ENCODE data around the gene SUPT7L. TPM values are rescaled to one million over a fixed set of nuclear protein-coding genes. Genes with fewer than 3 reads are reported as not detected.

Gene SUPT7L
- total RNA-seq, 1 experiment from 2014 or later, result 35.5 TPM

DNA sequence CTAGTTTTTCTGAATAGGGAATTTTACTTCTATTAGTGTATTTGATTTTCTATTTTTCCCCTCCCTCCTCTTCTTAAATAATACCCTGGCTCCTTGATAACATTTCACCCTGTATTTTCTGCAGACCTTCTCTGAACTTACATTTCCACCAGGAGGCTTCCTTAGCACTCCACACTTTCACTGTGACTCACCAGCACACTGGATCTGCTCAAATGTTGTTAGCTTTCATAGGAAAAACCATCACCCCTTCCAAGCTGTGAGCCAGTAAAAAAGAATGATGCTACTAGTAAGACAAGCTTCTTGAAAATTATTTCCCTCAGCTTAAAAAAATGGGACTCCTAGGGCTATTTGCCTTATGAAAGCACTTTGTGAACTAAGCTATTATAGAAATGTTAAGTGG, 16.1 kb downstream of the SUPT7L start:
- Mint-ChIP-seq H3K27ac (ENCODE audit: unreplicated experiment) (no peak overlapping the region), H3K4me1 (ENCODE audit: low read depth, unreplicated experiment) (peaks cover 2% of the 10 kb centered on the region), H3K4me3 (ENCODE audit: low read depth, unreplicated experiment) (no peak overlapping the region), H3K9me3 (ENCODE audit: low read depth, unreplicated experiment) (no peaks in the 10 kb centered on the region), H3K36me3 (ENCODE audit: insufficient read depth, unreplicated experiment) (peaks cover 52% of the 10 kb centered on the region), H3K27me3 (ENCODE audit: unreplicated experiment) (no peaks in the 10 kb centered on the region)
- DNase-seq, result no peak
- TF ChIP-seq, protein P1, sequence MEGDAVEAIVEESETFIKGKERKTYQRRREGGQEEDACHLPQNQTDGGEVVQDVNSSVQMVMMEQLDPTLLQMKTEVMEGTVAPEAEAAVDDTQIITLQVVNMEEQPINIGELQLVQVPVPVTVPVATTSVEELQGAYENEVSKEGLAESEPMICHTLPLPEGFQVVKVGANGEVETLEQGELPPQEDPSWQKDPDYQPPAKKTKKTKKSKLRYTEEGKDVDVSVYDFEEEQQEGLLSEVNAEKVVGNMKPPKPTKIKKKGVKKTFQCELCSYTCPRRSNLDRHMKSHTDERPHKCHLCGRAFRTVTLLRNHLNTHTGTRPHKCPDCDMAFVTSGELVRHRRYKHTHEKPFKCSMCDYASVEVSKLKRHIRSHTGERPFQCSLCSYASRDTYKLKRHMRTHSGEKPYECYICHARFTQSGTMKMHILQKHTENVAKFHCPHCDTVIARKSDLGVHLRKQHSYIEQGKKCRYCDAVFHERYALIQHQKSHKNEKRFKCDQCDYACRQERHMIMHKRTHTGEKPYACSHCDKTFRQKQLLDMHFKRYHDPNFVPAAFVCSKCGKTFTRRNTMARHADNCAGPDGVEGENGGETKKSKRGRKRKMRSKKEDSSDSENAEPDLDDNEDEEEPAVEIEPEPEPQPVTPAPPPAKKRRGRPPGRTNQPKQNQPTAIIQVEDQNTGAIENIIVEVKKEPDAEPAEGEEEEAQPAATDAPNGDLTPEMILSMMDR (IDR thresholded peaks at IDR 0.05; ENCODE audit: unreplicated experiment), result no peak
- BruUV-seq (replicated peaks), result no TSS peak
- CTCF ChIA-PET, result interaction anchor here (0.8 kb wide), 1 partner anchor 126 kb away, joined by 4 read pairs; no protein-coding TSS in a partner anchor
- intact Hi-C loops (cut with micrococcal nuclease; ENCODE audit: unreplicated experiment), result no loop called here

DNA sequence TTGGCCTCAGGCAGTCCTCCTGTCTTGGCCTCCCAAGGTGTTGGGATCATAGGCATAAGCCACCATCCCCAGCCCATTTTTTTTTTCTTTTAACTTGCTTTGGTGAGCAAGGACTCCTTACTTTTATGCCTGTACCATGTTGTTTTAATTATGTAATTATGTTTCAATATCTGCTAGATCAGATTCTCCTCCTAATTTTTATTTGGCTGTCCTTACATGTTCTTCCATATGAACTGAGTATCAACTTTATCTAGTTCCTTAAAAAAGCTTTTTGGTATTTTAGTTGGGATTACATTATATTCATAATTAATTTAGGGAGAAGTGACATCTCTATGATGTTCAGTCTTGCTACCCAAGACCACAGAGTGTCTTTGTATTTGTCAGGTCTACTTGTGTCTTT, 18.2 kb downstream of the SUPT7L start:
- no TSS peak for BruUV-seq (replicated peaks)
- peaks cover 41% of the 10 kb centered on the region for H3K36me3 Mint-ChIP-seq (ENCODE audit: insufficient read depth, unreplicated experiment)

DNA sequence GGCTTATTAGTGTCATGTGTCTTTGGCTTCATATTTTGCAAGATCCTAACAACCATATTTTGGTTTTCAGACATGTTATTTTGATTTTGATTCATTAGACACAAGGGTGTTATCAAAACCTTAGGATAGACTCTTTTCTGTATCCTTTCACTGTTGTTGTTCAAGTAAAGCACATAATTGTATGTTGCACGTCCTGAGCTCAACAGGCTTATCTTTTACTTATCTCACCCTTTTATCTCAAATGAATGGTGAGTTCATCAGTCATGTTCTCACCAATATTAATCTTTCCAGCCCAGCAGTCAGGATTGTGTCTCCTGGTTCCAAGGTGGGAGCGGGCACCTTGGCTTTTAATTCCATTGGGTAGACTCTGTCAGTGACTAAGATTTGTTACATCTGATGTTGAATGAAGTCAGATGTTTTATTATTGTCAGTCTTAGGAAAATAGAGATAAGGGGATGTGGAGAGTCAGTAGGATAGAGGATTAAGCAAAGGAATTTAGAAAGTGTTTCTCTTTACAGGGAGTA, 22.6 kb downstream of the SUPT7L start:
- CTCF ChIA-PET, result no interaction called here
- Mint-ChIP-seq H3K9me3 (ENCODE audit: low read depth, unreplicated experiment) (no peaks in the 10 kb centered on the region), H3K4me3 (ENCODE audit: low read depth, unreplicated experiment) (no peak overlapping the region), H3K36me3 (ENCODE audit: insufficient read depth, unreplicated experiment) (peaks cover 31% of the 10 kb centered on the region), H3K27ac (ENCODE audit: unreplicated experiment) (no peak overlapping the region), H3K27me3 (ENCODE audit: unreplicated experiment) (no peaks in the 10 kb centered on the region), H3K4me1 (ENCODE audit: low read depth, unreplicated experiment) (no peaks in the 10 kb centered on the region)
- TF ChIP-seq, protein P1 (IDR thresholded peaks at IDR 0.05; ENCODE audit: unreplicated experiment), result no peak
- DNase-seq, result no peak
- no TSS peak for BruUV-seq (replicated peaks)
- intact Hi-C loops (cut with micrococcal nuclease; ENCODE audit: unreplicated experiment), result no loop called here

More for the DNA sequence above, 18.2 kb downstream of the SUPT7L start:
- no peaks in the 10 kb centered on the region for H3K9me3 Mint-ChIP-seq (ENCODE audit: low read depth, unreplicated experiment)
- no peak for DNase-seq
- H3K4me1 Mint-ChIP-seq (ENCODE audit: low read depth, unreplicated experiment), result no peaks in the 10 kb centered on the region
- H3K27me3 Mint-ChIP-seq (ENCODE audit: unreplicated experiment), result no peaks in the 10 kb centered on the region
- TF ChIP-seq, protein P1 (IDR thresholded peaks at IDR 0.05; ENCODE audit: unreplicated experiment), result no peak
- intact Hi-C loops (cut with micrococcal nuclease; ENCODE audit: unreplicated experiment), result no loop called here
- no peak overlapping the region for H3K27ac Mint-ChIP-seq (ENCODE audit: unreplicated experiment)
- H3K4me3 Mint-ChIP-seq (ENCODE audit: low read depth, unreplicated experiment), result no peak overlapping the region
- CTCF ChIA-PET, result no interaction called here

DNA sequence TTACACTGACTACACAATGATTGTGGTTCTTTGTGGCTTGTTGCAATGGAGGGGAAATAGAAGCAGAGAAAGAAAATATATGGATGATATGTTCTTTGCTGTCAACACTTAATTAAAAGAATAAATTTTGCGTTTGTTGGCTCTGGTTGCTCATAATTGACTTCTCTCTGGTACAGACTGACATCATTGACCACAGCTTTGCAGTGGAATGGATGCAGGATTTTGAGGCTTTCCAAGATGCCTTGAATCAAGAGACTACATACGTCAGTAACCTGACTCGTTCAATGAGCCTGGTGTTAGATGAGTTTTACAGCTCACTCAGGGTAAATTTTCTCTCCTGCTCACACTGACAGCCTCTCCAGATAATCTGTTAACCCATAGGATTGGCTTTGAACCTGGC, 24.7 kb downstream of the SUPT7L start:
- Mint-ChIP-seq H3K27me3 (ENCODE audit: unreplicated experiment) (no peaks in the 10 kb centered on the region), H3K27ac (ENCODE audit: unreplicated experiment) (no peak overlapping the region), H3K36me3 (ENCODE audit: insufficient read depth, unreplicated experiment) (peaks cover 30% of the 10 kb centered on the region), H3K9me3 (ENCODE audit: low read depth, unreplicated experiment) (no peaks in the 10 kb centered on the region), H3K4me3 (ENCODE audit: low read depth, unreplicated experiment) (no peak overlapping the region), H3K4me1 (ENCODE audit: low read depth, unreplicated experiment) (no peaks in the 10 kb centered on the region)
- no peak for DNase-seq
- intact Hi-C loops (cut with micrococcal nuclease; ENCODE audit: unreplicated experiment), result no loop called here
- no TSS peak for BruUV-seq (replicated peaks)
- TF ChIP-seq, protein P1 (IDR thresholded peaks at IDR 0.05; ENCODE audit: unreplicated experiment), result no peak
- CTCF ChIA-PET, result no interaction called here
